GM21786 (cell line): ENCODE measurements around the gene TEX264.

Experiments used
- ATAC-seq: cut with Tn5 transposase; IDR thresholded peaks from one replicate; pipeline ENCODE4 v1.9.1; 2021; ENCODE audit not compliant: unreplicated experiment

The TEX264 gene

GRCh38 chr3:51673802-51674654 lies 3.0 kb downstream of the TEX264 start:
- no peak for ATAC-seq

GRCh38 chr3:51675201-51675611 lies 4.2 kb downstream of the TEX264 start:
- no peak for ATAC-seq

GRCh38 chr3:51676102-51676640 lies 5.1 kb downstream of the TEX264 start:
- no peak for ATAC-seq

GRCh38 chr3:51677358-51677757 lies 6.3 kb downstream of the TEX264 start:
- no peak for ATAC-seq

GRCh38 chr3:51678186-51678585 lies 7.1 kb downstream of the TEX264 start:
- ATAC-seq, result no peak

GRCh38 chr3:51678641-51679040 lies 7.6 kb downstream of the TEX264 start:
- no peak for ATAC-seq

- ATAC-seq, result no peak
These were observed 8.3 kb downstream of the TEX264 start for GRCh38 chr3:51679318-51679717.

GRCh38 chr3:51679777-51680176 lies 8.7 kb downstream of the TEX264 start:
- ATAC-seq, result no peak

GRCh38 chr3:51680196-51680595 lies 9.1 kb downstream of the TEX264 start:
- ATAC-seq, result no peak

GRCh38 chr3:51680663-51681230 lies 9.7 kb downstream of the TEX264 start:
- ATAC-seq, result no peak

- ATAC-seq, result no peak
These were observed 10.4 kb downstream of the TEX264 start for GRCh38 chr3:51681453-51681852.

- peak; percentile 88 for ATAC-seq
These were observed 11.0 kb downstream of the TEX264 start for GRCh38 chr3:51682079-51682478.

GRCh38 chr3:51682526-51682925 lies 11.5 kb downstream of the TEX264 start:
- ATAC-seq, result no peak

- ATAC-seq, result no peak
These were observed 12.5 kb downstream of the TEX264 start for GRCh38 chr3:51683566-51683965.

GRCh38 chr3:51684971-51685751 lies 14.1 kb downstream of the TEX264 start:
- no peak for ATAC-seq

- no peak for ATAC-seq
These were observed 15.0 kb downstream of the TEX264 start for GRCh38 chr3:51686056-51686455.

- peak; percentile 61 for ATAC-seq
These were observed 15.6 kb downstream of the TEX264 start for GRCh38 chr3:51686512-51687215.

GRCh38 chr3:51687431-51688205 lies 16.6 kb downstream of the TEX264 start:
- ATAC-seq, result no peak

- ATAC-seq, result no peak
These were observed 17.2 kb downstream of the TEX264 start for GRCh38 chr3:51688206-51688600.

GRCh38 chr3:51691021-51691420 lies 20.0 kb downstream of the TEX264 start:
- ATAC-seq, result no peak
